Urinary bladder (tissue), 4 donors: Measurements from ENCODE around the gene ASTE1. TPM values are rescaled to one million over a fixed set of nuclear protein-coding genes. Genes with fewer than 3 reads are reported as not detected.
A peak's percentile ranks its signal among the peaks of the same experiment; 100 is the strongest.
"Not testable (repeated sequence)": the region's sequence is repeated elsewhere in the genome, so short reads cannot be mapped to it uniquely, and the experiment has no call there.

ENCODE experiments used
- DNase-seq: peaks from one replicate; pipeline ENCODE4 v3.0.0-alpha.2; 2015; ENCODE audit errors: extremely low spot score
- H3K27ac ChIP-seq: one replicate; pipeline ENCODE4 v1.5.1; 2013; ENCODE audit warnings: low read depth, mild to moderate bottlenecking, moderate library complexity
- H3K36me3 ChIP-seq: one replicate; pipeline ENCODE4 v1.6.1; 2013; ENCODE audit warnings: mild to moderate bottlenecking, moderate library complexity; ENCODE audit not compliant: insufficient read depth
- H3K4me1 ChIP-seq: one replicate; pipeline ENCODE4 v1.6.1; 2013; ENCODE audit warnings: mild to moderate bottlenecking, moderate library complexity; ENCODE audit not compliant: insufficient read depth
- H3K4me3 ChIP-seq: one replicate; pipeline ENCODE4 v1.5.1; 2013; ENCODE audit warnings: low read depth, low read length
- WGBS: extraction: QIAGEN DNeasy Blood & Tissue Kit; methylation state at CpG from one replicate; pipeline ENCODE4 v1.1.7; 2013; 5-methylcytosine and 5-hydroxymethylcytosine counted together
- polyA plus RNA-seq: library from polyadenylated mRNA; stranded (reverse); fragments of 200-250 nt; gene quantifications from one replicate; pipeline ENCODE4 v1.2.3, GENCODE V29; 2013
- total RNA-seq: library from RNA; depleted of rRNA; stranded (reverse); fragments of >200 nt; gene quantifications from one replicate; pipeline ENCODE4 v1.2.3, GENCODE V29; 2014
- donor health status: healthy with polysubstance abuse.
- donor health status: healthy.

ASTE1 gene, protein sequence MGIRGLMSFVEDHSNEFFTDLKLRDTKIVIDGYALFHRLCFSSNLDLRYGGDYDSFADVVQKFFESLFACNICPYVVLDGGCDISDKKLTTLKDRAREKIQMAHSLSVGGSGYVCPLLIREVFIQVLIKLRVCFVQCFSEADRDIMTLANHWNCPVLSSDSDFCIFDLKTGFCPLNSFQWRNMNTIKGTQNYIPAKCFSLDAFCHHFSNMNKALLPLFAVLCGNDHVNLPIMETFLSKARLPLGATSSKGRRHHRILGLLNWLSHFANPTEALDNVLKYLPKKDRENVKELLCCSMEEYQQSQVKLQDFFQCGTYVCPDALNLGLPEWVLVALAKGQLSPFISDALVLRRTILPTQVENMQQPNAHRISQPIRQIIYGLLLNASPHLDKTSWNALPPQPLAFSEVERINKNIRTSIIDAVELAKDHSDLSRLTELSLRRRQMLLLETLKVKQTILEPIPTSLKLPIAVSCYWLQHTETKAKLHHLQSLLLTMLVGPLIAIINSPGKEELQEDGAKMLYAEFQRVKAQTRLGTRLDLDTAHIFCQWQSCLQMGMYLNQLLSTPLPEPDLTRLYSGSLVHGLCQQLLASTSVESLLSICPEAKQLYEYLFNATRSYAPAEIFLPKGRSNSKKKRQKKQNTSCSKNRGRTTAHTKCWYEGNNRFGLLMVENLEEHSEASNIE
- total RNA-seq (9.8 TPM), polyA plus RNA-seq (6.3 TPM)

DNA sequence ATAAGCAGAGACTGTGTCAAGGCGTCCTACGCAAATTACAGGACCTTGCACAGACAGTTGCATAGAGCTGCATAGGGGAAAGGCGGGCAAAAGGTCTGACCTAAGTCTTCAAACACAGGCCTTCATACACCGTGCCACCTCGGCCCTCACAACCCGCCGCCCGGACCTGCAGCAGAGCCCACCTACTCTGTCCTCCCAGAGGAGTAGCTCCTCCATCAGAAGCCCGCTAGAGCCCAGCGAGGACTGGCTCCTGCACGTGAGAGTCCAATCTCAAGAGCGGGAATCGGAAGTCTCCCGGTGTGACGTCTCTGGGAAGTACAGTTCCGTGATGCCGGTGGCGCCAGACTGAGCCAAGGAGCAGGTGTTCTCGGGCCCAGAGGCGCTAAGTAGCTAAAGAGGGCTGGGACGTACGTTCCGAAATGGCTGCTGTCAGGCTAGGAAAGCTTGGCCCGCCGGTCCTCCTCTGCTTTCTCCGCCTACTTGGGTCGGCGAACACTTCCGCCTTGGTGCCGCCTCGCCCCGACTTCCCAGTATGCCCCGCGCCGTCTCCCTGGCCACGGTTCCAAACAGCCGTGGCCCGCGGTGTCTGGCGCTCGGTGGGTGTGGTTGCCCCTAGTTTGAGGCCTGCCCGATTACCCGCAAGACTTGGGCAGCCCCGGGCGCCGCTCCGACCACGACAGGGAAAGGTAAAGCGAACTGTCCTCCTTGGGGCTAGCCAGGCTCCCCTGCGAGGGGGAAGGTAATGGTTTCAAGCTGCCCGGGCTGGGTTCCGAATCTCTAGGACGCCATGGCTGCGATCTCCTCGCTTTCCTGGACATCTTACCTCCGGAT lies at the start of gene ASTE1, which contains the start of gene NEK11:
ASTE1 (minus strand) TSS at position 505 of the 831 bp plus-strand sequence. CDS start 1,519 bp downstream, outside the sequence.
NEK11 (plus strand) TSS at position 557 of the 831 bp plus-strand sequence. CDS start 2,832 bp downstream, outside the sequence.
- peak; percentile 73 for DNase-seq
- H3K36me3 ChIP-seq = peaks cover 2% of the 10 kb centered on the region
- no peaks in the 10 kb centered on the region for H3K4me1 ChIP-seq
- peak within 1 kb of the TSS; percentile 92 for H3K27ac ChIP-seq
- peak within 1 kb of the TSS; percentile 66 for H3K4me3 ChIP-seq
- WGBS = under 1% methylated on average over 56 of the region's 56 CpGs

DNA sequence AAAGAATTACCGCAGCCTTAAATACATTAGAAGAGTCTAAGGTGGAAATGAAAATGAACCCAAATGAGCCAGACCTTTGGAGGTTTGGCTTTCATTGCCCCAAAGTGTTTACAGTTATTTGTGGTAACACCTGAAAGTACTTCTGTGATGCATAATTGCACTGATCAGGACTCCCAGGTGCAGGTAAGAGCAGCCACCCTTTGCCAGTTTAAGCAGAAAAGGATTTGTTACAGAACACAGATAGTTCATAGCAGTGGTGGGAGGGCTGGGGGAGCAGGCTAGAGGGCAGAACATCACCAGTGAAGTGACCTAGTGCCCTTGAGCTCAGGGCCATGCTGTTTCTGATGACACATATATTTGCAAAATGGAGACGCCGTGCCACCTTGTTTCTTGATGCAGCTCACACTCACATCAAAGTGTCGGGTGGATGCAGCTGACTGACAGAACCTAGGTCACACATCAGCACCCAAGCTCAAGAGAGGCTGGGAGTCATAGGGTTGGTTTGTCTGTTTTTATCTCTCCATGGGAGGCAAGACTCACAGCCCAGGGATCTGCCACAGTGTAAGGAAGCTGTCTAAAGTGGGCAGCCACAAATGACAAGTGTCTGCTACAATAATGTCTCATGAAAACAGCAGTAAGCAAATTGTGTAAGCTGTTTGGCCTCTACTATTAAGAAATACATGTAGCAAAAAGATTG lies 49.2 kb upstream of the ASTE1 start:
- Histone ChIP-seq H3K36me3 (no peaks in the 10 kb centered on the region), H3K27ac (no peak overlapping the region), H3K4me1 (no peaks in the 10 kb centered on the region), H3K4me3 (no peak overlapping the region)
- 65% methylated on average over 4 of the region's 4 CpGs for WGBS
- no peak for DNase-seq

DNA sequence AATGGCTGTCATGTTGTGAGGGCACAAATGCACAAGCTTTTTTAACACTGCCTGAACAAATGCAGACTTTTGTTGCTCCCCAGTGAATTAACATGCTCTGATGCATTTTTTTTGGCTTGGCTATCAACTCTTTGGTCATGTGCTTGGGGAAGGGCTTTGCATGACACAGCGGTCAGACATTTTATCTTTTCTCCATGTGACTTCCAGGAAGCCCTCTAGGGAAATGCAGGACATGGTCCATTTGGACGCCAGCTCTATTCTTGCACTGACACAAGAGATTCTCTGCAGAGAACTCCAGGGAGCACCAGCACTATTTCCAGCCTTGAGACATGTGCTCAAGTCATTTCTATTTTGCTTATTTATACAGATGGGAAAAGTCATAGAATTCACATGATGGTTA lies 46.2 kb upstream of the ASTE1 start:
- no peaks in the 10 kb centered on the region for H3K4me1 ChIP-seq
- H3K4me3 ChIP-seq = no peak overlapping the region
- DNase-seq = no peak
- WGBS = 59% methylated on average over 2 of the region's 2 CpGs
- no peaks in the 10 kb centered on the region for H3K36me3 ChIP-seq
- H3K27ac ChIP-seq = no peak overlapping the region

DNA sequence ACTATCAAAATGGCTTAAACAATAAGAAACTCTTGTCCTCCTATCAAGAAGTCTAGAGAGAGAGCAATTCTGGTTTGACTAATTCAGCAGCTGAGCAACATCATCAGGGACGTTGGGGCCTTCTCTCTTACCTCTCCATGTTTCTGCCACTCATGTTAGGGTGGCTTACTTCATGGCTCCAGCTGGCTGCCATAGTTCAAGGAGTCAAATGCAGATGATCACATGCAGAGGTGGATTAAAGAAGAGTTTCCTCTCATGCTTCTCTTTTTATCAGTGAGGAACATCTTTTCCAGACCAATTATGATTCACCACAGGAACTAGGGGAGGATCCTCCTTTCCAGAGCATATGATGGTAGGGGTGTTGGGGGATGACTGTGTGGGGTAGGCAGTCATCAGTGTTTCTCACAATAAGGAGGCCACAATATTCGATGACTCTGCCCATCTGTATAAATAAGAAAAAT lies 45.5 kb upstream of the ASTE1 start:
- no peak for DNase-seq
- H3K27ac ChIP-seq = no peak overlapping the region
- 55% methylated on average over 2 of the region's 2 CpGs for WGBS
- no peaks in the 10 kb centered on the region for H3K36me3 ChIP-seq
- H3K4me3 ChIP-seq = no peak overlapping the region
- no peaks in the 10 kb centered on the region for H3K4me1 ChIP-seq

DNA sequence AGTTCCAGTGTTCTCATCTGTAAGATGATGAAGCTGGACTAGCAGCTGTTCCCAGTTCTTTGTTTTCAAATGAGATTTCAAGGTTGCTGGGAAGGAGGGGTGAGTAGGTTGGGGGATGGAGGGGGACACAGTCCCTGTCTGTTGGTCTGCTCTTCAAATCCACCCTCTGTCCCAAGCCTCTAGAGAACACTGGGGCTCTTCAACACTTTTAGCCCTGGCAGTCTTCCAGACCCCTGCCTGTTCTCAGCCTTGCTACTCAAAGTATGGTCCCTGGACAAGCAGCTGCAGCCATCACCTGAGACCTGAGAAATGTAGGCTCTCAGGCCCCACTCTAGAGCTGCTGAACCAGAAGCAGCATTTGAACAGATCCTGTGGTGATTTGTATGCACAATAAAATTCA lies 41.4 kb upstream of the ASTE1 start:
- no peak overlapping the region for H3K4me3 ChIP-seq
- no peaks in the 10 kb centered on the region for H3K36me3 ChIP-seq
- DNase-seq = no peak
- no peak overlapping the region for H3K27ac ChIP-seq
- H3K4me1 ChIP-seq = no peaks in the 10 kb centered on the region

DNA sequence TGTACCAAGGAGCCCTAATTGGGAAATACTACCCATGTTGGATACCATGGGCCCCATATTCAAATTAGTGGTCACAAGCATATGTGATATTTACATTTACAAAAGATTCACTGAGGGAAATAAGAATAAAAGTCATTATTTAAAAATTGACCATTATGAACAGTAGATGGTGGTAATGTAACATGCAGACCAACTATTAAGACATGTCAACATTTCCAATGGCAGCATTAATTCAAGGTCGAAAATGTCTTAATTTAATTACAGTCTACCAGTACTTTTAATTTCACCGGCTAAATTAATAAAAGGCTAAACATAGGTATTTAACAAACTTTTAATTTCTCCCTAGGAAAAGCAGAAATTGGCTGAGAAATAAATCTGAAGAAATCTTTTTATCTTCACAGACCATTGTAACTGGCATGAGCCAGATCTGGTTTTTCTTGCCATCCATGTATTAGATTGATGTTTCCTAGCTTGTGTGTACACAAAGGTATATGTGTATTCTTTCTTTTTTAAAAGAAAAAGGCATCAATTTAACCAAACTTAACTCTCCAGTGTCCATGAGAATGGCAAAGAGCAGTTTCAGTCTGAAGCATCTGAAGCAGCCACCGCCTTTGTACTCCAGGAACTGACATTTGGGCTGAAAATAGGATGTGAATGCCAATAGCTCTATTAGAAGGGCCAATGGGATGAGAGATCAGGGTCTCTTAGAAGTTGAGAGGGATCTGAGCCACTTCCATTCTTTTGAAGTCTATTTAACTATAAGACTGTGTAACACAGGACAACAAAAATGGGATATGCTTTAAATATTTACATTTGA lies 26.6 kb upstream of the ASTE1 start:
- H3K4me1 ChIP-seq = no peaks in the 10 kb centered on the region
- DNase-seq = no peak
- no peak overlapping the region for H3K27ac ChIP-seq
- H3K4me3 ChIP-seq = no peak overlapping the region
- WGBS = 84% methylated on average over 3 of the region's 3 CpGs
- H3K36me3 ChIP-seq = no peaks in the 10 kb centered on the region

DNA sequence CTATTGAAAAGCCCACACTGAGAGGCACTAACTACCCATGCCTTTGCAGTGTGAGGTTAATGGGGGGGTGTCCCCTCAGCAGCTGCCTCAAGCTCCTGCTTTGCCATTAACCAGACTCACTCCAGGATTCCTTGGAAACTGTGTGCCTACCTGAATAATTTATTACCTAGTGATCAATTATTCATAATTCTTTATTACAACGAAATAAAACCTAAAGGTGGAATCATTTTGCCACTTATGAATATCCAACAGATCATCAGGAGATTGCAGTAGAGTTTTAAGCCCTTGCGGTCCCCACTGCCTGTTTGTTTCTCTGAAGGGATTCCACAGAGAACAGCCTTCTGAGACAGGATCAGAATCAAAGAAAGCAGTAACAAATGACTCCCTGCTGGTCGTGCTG lies 23.4 kb upstream of the ASTE1 start:
- DNase-seq = no peak
- Histone ChIP-seq H3K27ac (no peak overlapping the region), H3K4me1 (no peaks in the 10 kb centered on the region), H3K4me3 (no peak overlapping the region), H3K36me3 (no peaks in the 10 kb centered on the region)
- WGBS = 75% methylated on average over 3 of the region's 3 CpGs

DNA sequence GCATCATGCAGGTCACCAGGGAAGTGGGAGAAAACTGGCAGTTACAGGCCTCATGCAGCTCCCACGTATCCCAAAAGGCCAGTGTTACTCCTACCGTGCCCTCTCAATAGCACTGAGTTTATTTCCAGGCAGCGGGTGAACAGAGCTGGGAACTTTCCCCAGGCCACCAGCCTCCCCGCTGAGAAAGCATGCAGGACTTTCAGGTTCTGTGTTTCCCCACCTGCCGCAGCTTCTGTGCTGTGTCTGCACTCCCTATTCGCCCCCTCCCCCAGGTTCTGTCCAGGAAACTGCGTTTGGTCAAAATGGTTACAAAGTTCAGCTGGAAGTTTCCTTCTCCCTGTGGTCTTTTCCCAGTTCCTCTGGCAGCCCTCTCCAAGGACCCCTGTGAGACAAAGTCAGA lies 21.4 kb upstream of the ASTE1 start:
- 91% methylated on average over 7 of the region's 7 CpGs for WGBS
- Histone ChIP-seq H3K27ac (no peak overlapping the region), H3K4me1 (no peaks in the 10 kb centered on the region), H3K4me3 (no peak overlapping the region), H3K36me3 (no peaks in the 10 kb centered on the region)
- DNase-seq = no peak

DNA sequence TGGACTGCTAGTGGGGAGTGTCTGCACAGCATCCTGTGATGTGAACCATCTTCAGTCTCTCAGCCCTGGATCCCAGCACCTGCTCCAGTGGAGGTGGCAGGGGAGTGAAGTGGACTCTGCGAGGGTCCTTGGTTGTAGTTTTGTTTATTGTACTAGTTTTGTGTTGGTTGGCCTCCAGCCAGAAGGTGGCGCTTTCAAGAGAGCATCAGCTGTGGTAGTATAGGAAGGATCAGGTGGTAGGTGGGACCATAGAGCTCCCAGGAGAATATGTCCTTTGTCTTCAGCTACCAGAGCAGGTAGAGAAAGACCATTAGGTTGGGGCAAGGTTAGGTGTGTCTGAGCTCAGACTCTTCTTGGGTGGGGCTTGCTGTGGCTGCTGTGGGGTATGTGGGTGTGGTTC lies 21.0 kb upstream of the ASTE1 start:
- no peak for DNase-seq
- 95% methylated on average over 2 of the region's 2 CpGs for WGBS
- H3K4me1 ChIP-seq = no peaks in the 10 kb centered on the region
- no peak overlapping the region for H3K4me3 ChIP-seq
- no peaks in the 10 kb centered on the region for H3K36me3 ChIP-seq
- no peak overlapping the region for H3K27ac ChIP-seq

DNA sequence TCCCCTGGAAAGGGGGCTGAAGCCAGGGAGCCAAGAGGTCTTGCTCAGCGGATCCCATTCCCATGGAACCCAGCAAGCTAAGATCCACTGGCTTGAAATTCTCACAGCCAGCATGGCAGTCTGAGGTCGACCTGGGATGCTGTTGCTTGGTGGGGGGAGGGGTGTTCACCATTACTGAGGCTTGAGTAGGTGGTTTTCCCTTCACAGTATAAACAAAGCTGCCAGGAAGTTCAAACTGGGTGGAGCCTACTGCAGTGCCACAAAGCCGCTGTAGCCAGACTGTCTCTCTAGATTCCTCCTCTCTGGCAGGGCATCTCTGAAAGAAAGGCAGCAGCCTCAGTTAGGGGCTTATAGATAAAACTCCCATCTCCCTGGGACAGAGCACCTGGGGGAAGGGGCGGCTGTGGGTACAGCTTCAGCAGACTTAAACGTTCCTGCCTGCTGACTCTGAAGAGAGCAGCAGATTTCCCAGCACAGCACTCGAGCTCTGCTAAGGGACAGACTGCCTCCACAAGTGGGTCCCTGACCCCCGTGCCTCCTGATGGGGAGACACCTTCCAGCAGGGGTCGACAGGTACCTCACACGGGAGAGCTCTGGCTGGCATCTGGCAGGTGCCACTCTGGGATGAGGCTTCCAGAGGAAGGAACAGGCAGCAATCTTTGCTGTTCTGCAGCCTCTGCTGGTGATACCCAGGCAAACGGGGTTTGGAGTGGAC lies 15.8 kb upstream of the ASTE1 start:
- H3K36me3 ChIP-seq, H3K4me1 ChIP-seq, H3K27ac ChIP-seq, H3K4me3 ChIP-seq, DNase-seq: not testable (repeated sequence)
- 82% methylated on average over 10 of the region's 10 CpGs for WGBS

DNA sequence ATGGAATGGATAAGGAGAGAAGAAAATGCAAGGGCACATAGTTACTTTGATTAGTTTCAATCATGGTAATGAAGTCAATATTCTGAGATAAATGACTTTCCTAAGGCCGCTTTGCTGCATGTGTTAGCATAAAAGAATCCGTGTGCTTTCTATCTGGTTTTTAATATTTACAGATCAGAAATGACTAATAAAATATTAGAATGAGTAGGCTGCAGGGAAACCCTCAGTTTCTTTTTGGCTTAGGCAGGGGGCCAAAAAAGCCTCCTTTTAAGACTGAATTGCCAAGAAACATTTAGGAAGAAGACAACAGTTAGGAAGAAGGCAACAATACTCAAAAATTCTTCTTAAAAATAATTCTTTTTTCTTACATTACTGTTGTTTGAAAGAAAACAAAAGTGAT lies 11.7 kb upstream of the ASTE1 start:
- 74% methylated on average over 2 of the region's 2 CpGs for WGBS
- H3K4me1 ChIP-seq = no peaks in the 10 kb centered on the region
- H3K27ac ChIP-seq = no peak overlapping the region
- no peaks in the 10 kb centered on the region for H3K36me3 ChIP-seq
- no peak overlapping the region for H3K4me3 ChIP-seq
- DNase-seq = no peak

DNA sequence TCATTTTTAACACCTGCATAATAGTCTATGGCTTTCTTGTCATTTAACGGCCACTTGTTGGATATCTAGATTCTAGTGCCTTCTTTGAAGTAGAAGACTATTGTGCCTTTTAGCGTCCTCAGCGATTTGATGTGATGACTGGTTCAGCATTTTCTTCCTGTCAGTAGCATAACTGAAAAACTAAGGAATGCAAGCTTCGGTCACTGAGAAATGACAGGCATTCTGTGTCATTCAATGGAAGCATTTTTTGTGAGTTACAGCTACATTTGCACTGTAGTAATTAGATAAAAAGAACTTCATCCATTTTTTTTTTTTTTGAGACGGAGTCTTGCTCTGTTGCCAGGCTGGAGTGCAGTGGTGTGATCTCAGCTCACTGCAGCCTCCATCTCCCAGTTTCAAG lies 10.4 kb upstream of the ASTE1 start:
- no peaks in the 10 kb centered on the region for H3K36me3 ChIP-seq
- no peak for DNase-seq
- H3K4me3 ChIP-seq = no peak overlapping the region
- no peaks in the 10 kb centered on the region for H3K4me1 ChIP-seq
- 90% methylated on average over 5 of the region's 5 CpGs for whole genome bisulfite sequencing
- H3K27ac ChIP-seq = no peak overlapping the region
